HG03060 (cell line): ENCODE data around the gene LACTBL1.

Experiments used
- ATAC-seq: cut with Tn5 transposase; IDR thresholded peaks from one replicate; pipeline ENCODE4 v1.9.1; 2021; ENCODE audit warnings: low read depth, moderate number of reproducible peaks; ENCODE audit not compliant: unreplicated experiment

The LACTBL1 gene

DNA sequence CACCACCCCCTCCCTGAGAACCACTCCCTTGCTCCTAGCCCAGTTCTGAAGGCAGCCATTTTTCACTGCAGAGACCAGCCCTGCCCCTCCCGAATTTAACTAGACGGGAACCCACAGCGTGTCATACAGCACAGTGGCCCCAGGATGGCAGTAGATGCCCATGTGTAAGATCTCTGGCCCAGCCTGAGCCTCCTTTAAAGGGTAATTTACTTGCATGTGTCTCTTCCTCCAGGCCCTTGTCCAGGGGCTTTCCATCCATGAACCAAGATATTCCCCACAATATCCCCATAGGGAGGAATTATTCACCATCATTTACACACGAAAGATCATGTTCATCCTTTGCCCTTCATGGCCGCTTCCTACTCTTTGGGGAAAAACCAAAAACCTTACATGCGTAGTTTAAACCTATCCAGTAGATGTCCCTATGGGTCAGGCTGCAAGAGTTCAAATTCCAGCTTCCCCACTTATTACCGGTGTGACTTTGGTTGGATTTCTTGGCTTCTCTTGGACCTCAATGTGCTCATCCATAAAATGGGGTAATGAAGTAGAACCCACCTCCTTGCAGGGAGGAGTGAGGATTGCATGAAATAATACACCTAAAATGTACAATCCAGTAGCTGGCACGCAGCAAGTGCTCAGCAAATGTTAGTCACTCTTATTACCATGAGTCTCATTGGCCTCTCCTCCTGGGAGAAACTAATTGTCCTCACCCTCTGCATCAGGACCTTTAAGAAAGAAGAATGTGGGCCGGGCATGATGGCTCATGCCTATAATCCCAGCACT lies 4.0 kb upstream of the LACTBL1 start:
- ATAC-seq = peak; percentile 49

DNA sequence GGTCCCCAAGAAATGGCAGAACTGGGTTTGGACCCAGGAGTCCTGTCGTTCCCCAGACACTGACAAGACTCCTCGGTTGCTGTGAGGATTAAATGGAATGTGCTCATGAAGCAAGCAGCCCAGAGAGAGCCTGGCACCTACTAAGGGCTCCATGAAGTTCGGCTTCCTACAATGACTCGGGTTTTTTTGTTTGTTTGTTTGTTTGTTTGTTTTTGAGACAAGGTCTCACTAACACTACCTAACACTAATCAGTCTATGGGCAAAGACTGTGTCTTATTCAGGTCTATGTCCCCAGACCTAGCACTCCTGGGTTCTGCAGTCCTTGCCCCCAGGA lies 3.4 kb upstream of the LACTBL1 start:
- ATAC-seq = no peak

DNA sequence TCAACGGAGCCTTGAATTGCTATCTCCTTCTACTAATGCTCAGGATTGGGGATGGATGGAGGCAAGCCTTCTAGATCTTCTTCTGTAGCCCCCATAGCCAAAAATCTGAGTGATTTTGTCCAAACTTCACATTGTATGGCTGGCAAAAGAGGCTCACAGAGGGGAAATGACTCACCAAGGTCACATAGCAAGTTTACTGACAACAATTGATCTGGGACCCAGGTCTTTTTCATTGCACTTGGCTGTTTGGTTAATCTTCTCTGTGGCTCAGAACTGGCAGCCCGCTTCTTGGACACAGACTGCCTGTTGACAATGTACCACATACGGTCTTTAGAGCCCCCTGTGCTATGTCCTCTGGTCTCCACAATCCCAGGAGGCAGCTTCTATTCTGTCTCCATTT lies 3.0 kb upstream of the LACTBL1 start:
- ATAC-seq = no peak

DNA sequence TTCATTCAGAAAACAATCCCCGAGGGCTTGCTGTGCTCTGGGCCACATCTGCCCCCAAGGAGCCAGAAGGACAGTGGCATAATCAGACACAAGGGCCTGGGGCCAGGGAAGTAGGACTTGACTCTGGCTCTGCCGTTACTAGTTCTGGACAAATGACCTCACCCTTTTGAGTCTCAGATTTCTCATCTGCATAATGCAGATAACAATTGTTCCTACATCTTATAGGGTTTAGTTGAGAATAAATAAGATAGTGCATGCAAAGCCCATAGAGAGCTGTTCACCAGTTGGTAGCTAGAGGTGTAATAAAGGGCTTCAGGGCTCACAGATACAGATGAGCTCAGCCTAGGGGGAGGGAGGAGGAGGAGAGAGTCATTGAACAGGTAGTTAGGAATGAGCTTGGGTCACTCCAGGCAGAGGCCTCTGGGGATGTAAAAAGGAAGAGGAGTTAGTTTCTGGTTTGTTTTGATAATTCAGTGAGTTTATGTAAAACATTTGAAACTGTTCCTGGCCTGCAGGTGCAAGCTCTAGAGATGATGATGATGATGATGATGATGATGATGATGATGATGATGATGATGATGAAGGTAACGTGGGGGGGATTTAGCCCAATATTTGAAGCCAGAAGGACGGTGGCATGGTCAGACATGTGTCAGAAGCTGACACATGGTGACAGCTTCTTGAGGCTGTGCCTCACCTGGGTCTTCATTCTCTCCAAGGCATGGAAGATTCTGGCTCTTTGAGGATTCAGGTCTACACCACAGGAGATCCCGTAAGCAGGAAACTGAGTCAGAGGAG lies 858 bp downstream of the LACTBL1 start:
- no peak for ATAC-seq

DNA sequence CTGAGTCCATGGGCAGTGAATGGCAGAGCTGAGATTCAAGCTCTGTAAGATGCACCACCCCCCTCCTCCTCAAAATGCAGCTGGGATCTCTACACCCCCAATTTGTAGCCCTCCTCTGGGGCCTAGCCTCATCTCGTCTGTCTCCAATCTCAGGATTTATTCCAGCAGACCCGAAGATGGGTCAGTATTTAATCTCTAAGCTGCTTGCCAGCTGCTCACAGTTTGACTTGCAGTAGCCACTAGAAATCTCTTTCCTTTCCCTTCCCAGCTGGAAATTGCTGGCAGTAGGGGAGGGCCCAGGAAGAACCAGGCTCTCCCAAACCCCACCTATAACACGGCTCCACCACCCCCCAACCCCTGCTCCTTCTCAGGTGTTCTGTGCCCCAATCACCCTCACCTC lies 1.5 kb downstream of the LACTBL1 start:
- no peak for ATAC-seq

DNA sequence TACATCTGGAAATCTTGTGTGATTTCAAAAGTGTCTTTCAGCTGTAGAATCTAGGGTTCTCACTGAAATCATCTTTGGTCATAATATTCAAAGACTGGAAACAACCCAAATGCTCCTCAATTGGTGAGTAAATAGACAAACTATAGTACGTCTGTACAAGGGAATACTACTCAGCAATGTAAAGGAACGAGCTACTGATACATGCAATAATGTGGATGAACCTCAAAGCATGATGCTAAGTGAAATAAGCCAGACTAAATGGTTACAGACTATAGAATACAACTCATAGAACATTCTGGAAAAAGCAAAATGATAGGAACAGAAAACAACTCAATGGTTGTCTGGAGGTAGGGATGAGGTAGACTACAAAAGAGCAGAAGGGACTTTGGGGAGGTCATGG lies 2.6 kb downstream of the LACTBL1 start:
- no peak for ATAC-seq

DNA sequence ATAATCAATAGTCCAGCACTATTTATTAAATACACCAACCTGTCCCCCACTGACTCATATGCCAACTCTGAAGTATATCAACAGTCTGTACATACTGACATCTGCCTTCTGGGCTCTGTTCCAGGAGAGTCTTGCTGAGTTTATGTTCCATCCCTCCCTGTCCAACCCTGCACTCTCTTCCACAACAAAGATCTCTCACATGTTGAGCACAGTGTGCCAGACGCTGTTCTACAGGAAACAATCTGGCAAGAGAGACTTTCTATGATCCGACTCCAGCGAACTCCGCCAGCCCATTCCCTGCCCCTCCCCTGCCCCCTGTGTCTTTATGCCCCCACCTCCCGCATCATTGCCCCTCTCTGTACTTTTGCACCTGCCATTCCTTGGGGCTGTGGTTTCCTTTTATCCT lies 3.4 kb downstream of the LACTBL1 start:
- ATAC-seq = no peak

DNA sequence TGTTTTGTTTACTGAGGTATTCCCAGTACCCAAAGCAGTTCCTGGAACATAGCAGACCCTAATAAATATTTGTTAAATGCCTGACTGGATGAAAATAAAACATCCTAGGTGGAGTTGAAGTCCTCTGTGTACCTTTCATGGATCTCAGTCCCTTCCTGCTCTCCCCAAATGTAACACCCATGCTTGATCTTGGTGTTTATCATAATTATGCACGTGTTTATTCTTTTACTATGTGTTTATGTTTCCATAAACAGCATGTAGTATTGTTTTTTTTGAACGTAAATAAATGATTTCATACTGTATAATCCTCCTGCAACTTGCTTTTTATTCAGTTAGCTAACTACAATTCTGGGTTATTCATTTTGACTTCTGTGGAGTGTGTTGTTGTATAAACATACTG lies 4.8 kb downstream of the LACTBL1 start:
- ATAC-seq = no peak

DNA sequence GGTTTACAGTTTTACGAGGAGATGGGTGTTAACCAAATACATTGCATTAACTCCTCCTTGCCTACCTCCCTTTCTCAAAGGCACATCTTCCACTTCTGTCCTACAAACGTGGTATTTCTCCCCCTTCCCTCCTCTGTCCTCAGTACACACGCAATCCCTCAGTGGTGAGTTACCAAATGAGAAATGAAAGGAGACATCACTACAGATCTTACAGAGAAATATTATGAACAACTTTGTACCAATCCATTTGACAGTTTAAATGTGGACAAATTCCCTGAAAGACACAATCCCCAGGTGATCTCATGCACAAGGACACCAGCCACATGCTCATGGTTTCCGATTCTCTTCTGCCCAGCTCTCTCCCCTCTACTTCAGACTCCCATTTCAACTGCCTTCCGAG lies 6.4 kb downstream of the LACTBL1 start:
- no peak for ATAC-seq

DNA sequence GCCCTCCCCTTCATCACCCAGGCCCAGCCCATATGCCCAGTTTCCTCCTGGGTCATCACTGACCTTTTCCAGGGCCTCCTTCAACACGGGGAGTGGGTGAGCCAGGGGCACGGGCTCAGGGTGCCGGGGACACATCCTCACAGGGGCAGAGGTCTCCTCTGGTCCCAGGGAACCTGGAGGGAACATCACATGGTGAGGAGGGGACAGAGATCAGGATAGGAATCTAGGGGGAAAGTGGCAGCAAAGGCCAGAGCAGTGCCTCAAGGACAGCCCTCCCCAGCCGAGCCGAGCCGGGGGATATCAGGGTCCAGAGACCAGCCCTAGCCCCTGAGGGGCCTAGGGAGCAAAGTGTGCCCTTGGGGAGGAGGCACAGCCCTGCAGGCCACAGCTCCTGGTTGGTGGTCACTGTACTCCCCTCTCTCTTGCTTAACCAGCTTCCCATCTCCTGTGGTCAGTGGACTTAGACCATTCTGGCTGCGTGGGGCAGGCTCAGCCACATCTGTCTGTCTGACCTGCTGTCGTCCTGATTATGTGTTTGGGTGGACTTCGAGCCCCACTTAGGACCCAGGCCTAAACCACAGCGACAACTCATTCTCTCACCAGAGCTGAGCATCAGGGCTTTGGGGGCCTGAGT lies 9.5 kb downstream of the LACTBL1 start:
- no peak for ATAC-seq

DNA sequence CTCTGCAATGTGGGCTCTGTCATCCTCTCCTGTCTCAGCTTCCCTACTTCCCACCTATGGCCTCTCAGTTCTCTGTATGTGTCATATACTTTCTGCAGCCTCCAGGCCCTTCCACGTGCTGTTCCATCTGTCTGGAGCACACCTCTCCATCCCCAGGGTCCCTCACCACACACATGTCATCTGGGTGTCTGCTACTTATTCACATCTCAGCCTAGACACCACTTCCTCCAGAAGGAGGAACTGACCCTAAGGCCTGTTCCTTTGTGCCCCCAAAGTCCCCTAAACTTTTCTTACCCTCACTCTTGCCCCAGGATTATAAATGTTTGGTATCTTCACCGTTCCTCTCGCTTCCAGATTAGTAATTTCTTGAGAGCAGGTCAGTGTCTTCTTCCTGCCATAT lies 10.1 kb downstream of the LACTBL1 start:
- ATAC-seq = no peak

DNA sequence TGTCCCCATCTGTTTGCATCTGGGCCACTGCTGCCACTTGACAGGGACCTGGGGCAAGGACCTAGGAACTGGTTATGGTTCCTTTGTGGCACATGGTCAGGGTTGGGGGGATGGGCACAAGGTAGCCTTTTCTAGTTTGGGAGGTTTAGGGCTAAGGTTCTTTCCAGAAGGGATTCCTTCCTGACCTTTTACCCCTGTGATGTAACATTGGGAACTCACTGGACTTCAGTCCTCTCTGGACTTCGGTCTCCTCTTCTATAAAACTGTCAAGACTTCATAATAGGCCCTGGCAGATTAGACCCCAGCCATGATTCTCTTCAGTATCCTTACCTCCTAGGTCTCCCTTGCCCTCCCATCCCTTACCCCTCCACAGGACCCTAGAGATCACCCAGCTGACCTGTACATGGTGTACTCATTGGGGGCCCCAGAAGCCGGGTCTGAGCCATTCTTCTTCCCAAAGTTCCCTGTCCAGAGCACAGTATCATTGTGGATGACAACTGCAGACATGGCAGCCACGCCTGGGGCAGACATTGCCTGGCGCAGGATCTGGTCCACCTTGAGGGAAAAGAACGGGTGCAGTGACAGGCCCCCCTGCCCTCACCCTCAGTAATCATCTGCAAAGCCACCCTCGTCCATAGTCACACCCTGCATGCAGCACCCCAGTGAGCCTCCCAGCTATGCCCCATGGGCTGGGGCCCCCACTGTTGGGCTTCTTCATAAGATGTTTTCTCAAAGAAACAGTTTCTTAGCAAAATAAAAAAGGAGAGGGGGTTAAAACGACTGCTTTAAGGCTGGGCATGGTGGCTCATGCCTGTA lies 12.9 kb downstream of the LACTBL1 start:
- no peak for ATAC-seq

DNA sequence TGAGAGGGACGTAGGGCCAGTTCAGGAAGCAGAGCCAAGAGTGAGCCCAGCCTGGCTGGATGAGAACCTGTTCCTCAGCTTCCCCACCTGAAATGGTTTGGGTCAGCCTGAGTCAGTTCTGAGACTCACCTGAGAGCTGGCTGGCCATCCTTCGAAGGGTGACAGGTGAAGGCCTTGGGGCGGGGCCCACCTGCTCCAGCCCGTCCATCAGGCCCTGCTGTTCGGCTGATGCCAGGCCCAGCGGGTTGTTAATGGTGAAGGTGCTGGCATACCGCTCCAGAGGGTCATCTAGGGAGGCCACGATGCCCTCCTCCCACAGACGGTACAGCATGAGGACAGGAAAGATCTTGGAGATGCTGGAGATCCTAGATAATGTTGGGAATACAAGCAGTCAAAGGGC lies 14.1 kb downstream of the LACTBL1 start:
- no peak for ATAC-seq

DNA sequence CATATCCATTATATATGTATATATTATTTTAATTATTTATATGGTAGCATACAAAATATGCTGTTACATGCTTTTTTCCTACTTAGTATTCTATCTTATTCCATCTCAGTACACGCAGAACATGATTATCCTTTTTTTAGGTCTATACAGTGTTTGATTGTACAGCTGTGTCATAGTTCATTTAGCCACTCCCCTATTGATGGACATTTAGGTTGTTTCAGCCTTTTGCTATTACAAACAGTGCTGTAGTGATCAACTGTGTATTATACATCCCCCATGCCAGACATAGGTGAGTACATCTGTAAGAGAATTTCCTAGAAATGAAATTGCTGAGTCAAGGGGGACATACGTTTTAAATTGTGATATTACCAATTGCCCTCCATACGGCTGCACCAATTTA lies 15.6 kb downstream of the LACTBL1 start:
- no peak for ATAC-seq

DNA sequence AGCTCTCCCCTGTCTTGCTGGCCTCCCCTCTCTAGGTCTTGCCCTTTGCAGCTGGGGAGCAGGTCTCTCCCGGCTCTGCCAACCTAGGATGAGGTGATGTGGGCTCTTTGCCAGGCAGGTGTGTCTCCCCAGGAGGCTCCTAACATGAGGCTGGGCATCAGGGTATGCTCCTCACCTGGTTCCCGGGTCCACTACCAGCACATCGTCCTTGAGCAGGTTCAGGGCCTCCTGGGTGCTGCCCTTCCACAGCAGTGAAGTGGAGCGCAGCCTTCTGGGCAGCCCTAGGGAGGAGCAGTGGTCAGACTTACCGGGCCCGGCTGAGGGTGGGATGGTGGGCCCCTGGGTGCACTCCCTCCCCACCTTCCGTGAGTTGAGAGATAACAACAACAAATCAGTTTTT lies 17.5 kb downstream of the LACTBL1 start:
- ATAC-seq = no peak

DNA sequence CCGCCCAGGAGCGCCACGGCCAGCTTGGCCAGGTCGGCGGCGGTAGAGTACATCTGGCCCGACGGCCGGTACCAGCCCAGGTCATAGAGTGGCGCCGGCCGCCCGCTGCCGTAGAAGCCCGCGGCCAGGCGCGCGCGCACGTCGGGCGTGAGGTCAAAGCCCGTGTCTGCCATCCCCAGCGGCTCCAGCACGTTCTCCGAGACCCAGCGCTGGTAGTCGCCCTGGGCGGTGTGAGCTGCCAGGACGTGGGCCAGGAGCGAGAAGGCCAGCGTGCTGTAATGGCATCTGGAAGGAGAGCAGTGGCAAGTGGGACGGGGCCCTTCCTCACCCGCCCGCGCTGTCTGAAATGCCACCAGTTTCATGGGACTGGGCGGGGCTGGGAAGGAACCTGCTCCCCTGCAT lies 18.9 kb downstream of the LACTBL1 start:
- no peak for ATAC-seq

DNA sequence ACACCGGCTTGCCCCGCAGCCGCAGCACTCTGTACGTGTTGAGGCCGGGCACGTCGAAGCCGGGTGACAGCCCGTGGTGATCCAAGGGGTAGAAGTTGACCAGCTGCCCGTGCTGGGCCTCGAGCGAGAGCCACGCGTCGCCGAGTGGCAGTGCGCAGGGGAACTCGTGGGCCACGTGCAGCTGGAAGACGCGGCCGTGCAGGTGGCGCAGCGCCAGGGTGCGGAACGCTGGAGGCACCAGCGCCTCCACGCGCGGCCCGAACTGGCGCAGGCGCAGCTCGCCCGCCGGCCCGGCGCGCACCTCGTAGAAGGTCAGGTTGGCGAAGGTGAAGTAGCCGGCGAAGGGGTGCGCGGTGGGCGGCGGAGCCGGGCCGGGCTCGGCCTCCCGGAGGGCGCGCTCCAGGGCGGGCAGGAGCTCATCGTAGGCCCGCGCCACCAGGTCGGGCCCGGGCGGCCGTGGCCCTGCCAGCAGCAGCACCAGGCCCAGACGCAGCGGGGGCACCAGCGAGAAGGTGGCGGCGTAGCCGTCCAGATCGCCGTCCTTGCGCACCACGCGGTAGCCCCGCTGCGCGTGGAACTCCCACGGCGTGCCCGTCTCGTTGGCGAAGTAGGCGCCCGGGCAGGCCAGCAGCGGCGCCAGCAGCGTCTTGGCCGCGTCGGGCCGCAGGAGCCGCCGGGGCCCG lies 19.5 kb downstream of the LACTBL1 start:
- no peak for ATAC-seq

DNA sequence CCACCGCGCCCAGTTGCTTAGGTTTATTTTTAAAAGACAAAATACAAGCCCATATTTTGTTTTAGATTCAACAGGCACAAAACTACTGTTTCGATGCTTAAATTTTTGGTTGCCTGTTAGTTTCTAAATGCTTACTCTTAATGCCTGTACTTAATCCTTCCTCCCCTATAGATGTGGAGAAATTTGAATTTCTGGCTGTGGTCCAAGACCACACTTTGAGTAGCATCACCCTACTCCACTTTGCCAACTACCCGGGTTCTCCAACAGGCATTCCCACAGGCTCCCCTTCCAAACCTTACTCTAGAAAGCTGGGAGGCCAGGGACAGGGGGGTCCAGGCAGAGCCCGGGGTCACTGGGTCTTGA lies 20.0 kb downstream of the LACTBL1 start:
- ATAC-seq = no peak

DNA sequence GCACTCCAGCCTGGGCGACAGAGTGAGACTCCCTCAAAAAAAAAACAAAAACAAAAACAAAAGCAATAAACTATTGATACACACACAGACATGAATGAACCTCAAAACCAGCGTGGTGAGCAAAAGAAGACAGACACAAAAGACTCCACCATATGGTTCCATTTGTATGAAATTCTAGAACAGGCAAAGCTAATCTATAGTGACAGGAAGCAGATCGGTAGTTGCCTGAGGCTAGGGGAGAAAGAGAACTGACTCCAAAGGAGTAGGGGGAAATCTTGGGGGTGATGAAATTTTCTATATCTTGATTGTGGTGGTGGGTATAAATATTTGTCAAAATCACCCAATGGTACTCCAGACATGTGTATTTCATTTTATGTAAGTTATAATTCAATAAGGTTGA lies 20.9 kb downstream of the LACTBL1 start:
- ATAC-seq = no peak

DNA sequence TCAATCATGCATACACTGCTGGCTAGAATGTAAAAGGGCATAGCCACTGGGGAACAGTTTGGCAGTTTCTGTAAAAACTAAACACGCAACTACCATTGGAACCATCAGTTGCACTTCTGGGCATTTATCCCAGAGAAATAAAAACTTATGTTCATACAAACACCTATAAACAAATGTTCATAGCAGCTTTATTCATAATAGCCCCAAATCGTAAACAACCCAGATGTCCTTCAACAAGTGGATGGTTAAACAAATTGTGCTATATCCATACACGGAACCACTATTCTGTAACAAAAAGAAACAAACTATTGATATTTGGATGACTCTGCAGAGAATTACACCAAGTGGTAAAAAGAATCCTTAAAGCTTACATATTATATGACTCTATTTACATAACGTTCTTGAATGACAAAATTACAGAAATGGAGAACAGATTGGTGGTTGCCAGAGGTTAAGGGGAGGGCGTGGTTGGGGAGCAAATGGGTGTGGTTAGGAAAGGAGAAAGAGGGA lies 22.8 kb downstream of the LACTBL1 start:
- no peak for ATAC-seq
